GM20000 (cell line): ENCODE measurements around the gene MIX23.

Experiments used
- DNase-seq: peaks from one replicate; pipeline ENCODE4 v3.0.0; 2012; ENCODE audit warnings: low spot score
- CTCF ChIP-seq: IDR thresholded peaks from 2 replicates; pipeline ENCODE4 v1.5.1; 2012; ENCODE audit warnings: mild to moderate bottlenecking, control low read depth; ENCODE audit errors: extremely low read depth, missing control alignments

Gene MIX23

GRCh38 chr3:122394173-122394572, 11.1 kb upstream of the MIX23 start:
- DNase-seq: no peak
- TF ChIP-seq CTCF: no peak

GRCh38 chr3:122392868-122393844, 10.1 kb upstream of the MIX23 start:
- peak; percentile 64 for TF ChIP-seq CTCF
- DNase-seq: peak; percentile 34

- DNase-seq: no peak
- TF ChIP-seq CTCF: no peak
Observed at GRCh38 chr3:122391681-122392446, 8.8 kb upstream of the MIX23 start.

GRCh38 chr3:122390665-122391064, 7.6 kb upstream of the MIX23 start:
- TF ChIP-seq CTCF: no peak

GRCh38 chr3:122389892-122390291, 6.9 kb upstream of the MIX23 start:
- no peak for DNase-seq
- TF ChIP-seq CTCF: no peak

More at GRCh38 chr3:122390665-122391064, 7.6 kb upstream of the MIX23 start:
- no peak for DNase-seq

GRCh38 chr3:122389197-122389596, 6.2 kb upstream of the MIX23 start:
- no peak for DNase-seq
- TF ChIP-seq CTCF: no peak

GRCh38 chr3:122387709-122388108, 4.7 kb upstream of the MIX23 start:
- no peak for TF ChIP-seq CTCF
- no peak for DNase-seq
